ENCODE data around the gene HOXD12.

Gene HOXD12

GRCh38 chr2:176134035-176134434 lies 34.4 kb downstream of the HOXD12 start:
- Mint-ChIP-seq H3K9me3 (no peaks in the 10 kb centered on the region), H3K36me3 (ENCODE audit: low read depth) (peaks cover 10% of the 10 kb centered on the region), H3K4me3 (no peak overlapping the region), H3K4me1 (ENCODE audit: low read depth) (peaks cover 36% of the 10 kb centered on the region), H3K27me3 (peaks cover 84% of the 10 kb centered on the region), H3K27ac (no peak overlapping the region)

- H3K27ac Mint-ChIP-seq, result no peak overlapping the region
- peaks cover 90% of the 10 kb centered on the region for H3K27me3 Mint-ChIP-seq
- H3K4me1 Mint-ChIP-seq (ENCODE audit: low read depth), result peaks cover 38% of the 10 kb centered on the region
- H3K36me3 Mint-ChIP-seq (ENCODE audit: low read depth), result peaks cover 10% of the 10 kb centered on the region
- no peaks in the 10 kb centered on the region for H3K9me3 Mint-ChIP-seq
- H3K4me3 Mint-ChIP-seq, result no peak overlapping the region
These were observed 35.4 kb downstream of the HOXD12 start for GRCh38 chr2:176135035-176135440.

GRCh38 chr2:176136374-176137251 lies 37.0 kb downstream of the HOXD12 start:
- H3K27me3 Mint-ChIP-seq, result peaks cover 90% of the 10 kb centered on the region
- H3K9me3 Mint-ChIP-seq, result no peaks in the 10 kb centered on the region
- H3K4me3 Mint-ChIP-seq, result no peak overlapping the region
- H3K36me3 Mint-ChIP-seq (ENCODE audit: low read depth), result peaks cover 4% of the 10 kb centered on the region
- H3K4me1 Mint-ChIP-seq (ENCODE audit: low read depth), result peaks cover 34% of the 10 kb centered on the region
- no peak overlapping the region for H3K27ac Mint-ChIP-seq

- H3K4me1 Mint-ChIP-seq (ENCODE audit: low read depth), result peaks cover 29% of the 10 kb centered on the region
- no peak overlapping the region for H3K27ac Mint-ChIP-seq
- peaks cover 90% of the 10 kb centered on the region for H3K27me3 Mint-ChIP-seq
- H3K36me3 Mint-ChIP-seq (ENCODE audit: low read depth), result peaks cover 4% of the 10 kb centered on the region
- H3K9me3 Mint-ChIP-seq, result no peaks in the 10 kb centered on the region
- no peak overlapping the region for H3K4me3 Mint-ChIP-seq
These were observed 37.6 kb downstream of the HOXD12 start for GRCh38 chr2:176137252-176137580.

- Mint-ChIP-seq H3K4me1 (ENCODE audit: low read depth) (peaks cover 26% of the 10 kb centered on the region), H3K27me3 (peaks cover 86% of the 10 kb centered on the region), H3K27ac (no peak overlapping the region), H3K9me3 (no peaks in the 10 kb centered on the region), H3K4me3 (no peak overlapping the region), H3K36me3 (ENCODE audit: low read depth) (peaks cover 4% of the 10 kb centered on the region)
These were observed 38.3 kb downstream of the HOXD12 start for GRCh38 chr2:176137906-176138305.

- Mint-ChIP-seq H3K4me3 (no peak overlapping the region), H3K27ac (peak overlapping the region; percentile 7)
These were observed 38.9 kb downstream of the HOXD12 start for GRCh38 chr2:176138526-176138922.

GRCh38 chr2:176138923-176139660 lies 39.5 kb downstream of the HOXD12 start:
- Mint-ChIP-seq H3K9me3 (no peaks in the 10 kb centered on the region), H3K4me3 (peak overlapping the region; percentile 49), H3K36me3 (ENCODE audit: low read depth) (peaks cover 4% of the 10 kb centered on the region), H3K4me1 (ENCODE audit: low read depth) (peaks cover 26% of the 10 kb centered on the region), H3K27ac (no peak overlapping the region), H3K27me3 (peaks cover 86% of the 10 kb centered on the region)

More at GRCh38 chr2:176138526-176138922, 38.9 kb downstream of the HOXD12 start:
- Mint-ChIP-seq H3K9me3 (no peaks in the 10 kb centered on the region), H3K36me3 (ENCODE audit: low read depth) (peaks cover 4% of the 10 kb centered on the region), H3K4me1 (ENCODE audit: low read depth) (peaks cover 26% of the 10 kb centered on the region), H3K27me3 (peaks cover 86% of the 10 kb centered on the region)

- no peak overlapping the region for H3K4me3 Mint-ChIP-seq
- peaks cover 84% of the 10 kb centered on the region for H3K27me3 Mint-ChIP-seq
- H3K4me1 Mint-ChIP-seq (ENCODE audit: low read depth), result peaks cover 26% of the 10 kb centered on the region
- H3K27ac Mint-ChIP-seq, result no peak overlapping the region
- no peaks in the 10 kb centered on the region for H3K9me3 Mint-ChIP-seq
- H3K36me3 Mint-ChIP-seq (ENCODE audit: low read depth), result peaks cover 4% of the 10 kb centered on the region
These were observed 40.3 kb downstream of the HOXD12 start for GRCh38 chr2:176139661-176140512.

- Mint-ChIP-seq H3K4me1 (ENCODE audit: low read depth) (peaks cover 21% of the 10 kb centered on the region), H3K36me3 (ENCODE audit: low read depth) (peaks cover 4% of the 10 kb centered on the region), H3K27ac (peak overlapping the region; percentile 45), H3K27me3 (peaks cover 83% of the 10 kb centered on the region), H3K4me3 (peak overlapping the region; percentile 45), H3K9me3 (no peaks in the 10 kb centered on the region)
These were observed 41.1 kb downstream of the HOXD12 start for GRCh38 chr2:176140513-176141317.

- Mint-ChIP-seq H3K4me3 (no peak overlapping the region), H3K27me3 (peaks cover 88% of the 10 kb centered on the region), H3K36me3 (ENCODE audit: low read depth) (peaks cover 4% of the 10 kb centered on the region), H3K27ac (no peak overlapping the region), H3K9me3 (no peaks in the 10 kb centered on the region), H3K4me1 (ENCODE audit: low read depth) (peaks cover 19% of the 10 kb centered on the region)
These were observed 42.7 kb downstream of the HOXD12 start for GRCh38 chr2:176142281-176142680.

GRCh38 chr2:176145085-176145969 lies 45.7 kb downstream of the HOXD12 start:
- Mint-ChIP-seq H3K36me3 (ENCODE audit: low read depth) (no peaks in the 10 kb centered on the region), H3K27me3 (peaks cover 88% of the 10 kb centered on the region), H3K4me3 (no peak overlapping the region), H3K4me1 (ENCODE audit: low read depth) (peaks cover 9% of the 10 kb centered on the region), H3K9me3 (no peaks in the 10 kb centered on the region), H3K27ac (no peak overlapping the region)

GRCh38 chr2:176146101-176146500 lies 46.5 kb downstream of the HOXD12 start:
- no peak overlapping the region for H3K27ac Mint-ChIP-seq
- H3K4me1 Mint-ChIP-seq (ENCODE audit: low read depth), result peaks cover 6% of the 10 kb centered on the region
- H3K9me3 Mint-ChIP-seq, result no peaks in the 10 kb centered on the region
- no peak overlapping the region for H3K4me3 Mint-ChIP-seq
- H3K36me3 Mint-ChIP-seq (ENCODE audit: low read depth), result no peaks in the 10 kb centered on the region
- peaks cover 93% of the 10 kb centered on the region for H3K27me3 Mint-ChIP-seq

GRCh38 chr2:176146645-176147044 lies 47.0 kb downstream of the HOXD12 start:
- no peaks in the 10 kb centered on the region for H3K9me3 Mint-ChIP-seq
- H3K4me1 Mint-ChIP-seq (ENCODE audit: low read depth), result peaks cover 3% of the 10 kb centered on the region
- no peak overlapping the region for H3K27ac Mint-ChIP-seq
- H3K36me3 Mint-ChIP-seq (ENCODE audit: low read depth), result no peaks in the 10 kb centered on the region
- H3K27me3 Mint-ChIP-seq, result peaks cover 92% of the 10 kb centered on the region
- H3K4me3 Mint-ChIP-seq, result no peak overlapping the region
